Esophagus squamous epithelium (tissue), 5 donors: ENCODE results near the gene SPRR2D. TPM values are rescaled to one million over a fixed set of nuclear protein-coding genes. Genes with fewer than 3 reads are reported as not detected.
"Not testable (repeated sequence)": the region's sequence is repeated elsewhere in the genome, so short reads cannot be mapped to it uniquely, and the experiment has no call there.

Experiments used
- DNase-seq: peaks from one replicate; lab custom pipeline; 2025; lab: John Stamatoyannopoulos, UW
- H3K27ac ChIP-seq, 4 donors: fragments of 200-600 bp; sonication (generic); one replicate each; pipeline ENCODE4 v1.5.1; 2016 to 2019; ENCODE audit warnings: mild to moderate bottlenecking in 1 of 4
- H3K27me3 ChIP-seq, 4 donors: fragments of 200-600 bp; sonication (generic); 1 replicate in 3 of 4; 2 replicates in 1 of 4; pipeline versions ENCODE4 v1.5.1 to v1.6.0; 2017 to 2021; ENCODE audit warnings: antibody characterized with exemption in 1 of 4
- H3K36me3 ChIP-seq, 3 donors: fragments of 200-600 bp; sonication (generic); one replicate each; pipeline ENCODE4 v1.5.1; 2016 to 2019
- H3K4me1 ChIP-seq, 3 donors: fragments of 200-600 bp; sonication (generic); one replicate each; pipeline ENCODE4 v1.5.1; 2017 to 2019
- H3K4me3 ChIP-seq, 4 donors: fragments of 200-600 bp; sonication (generic); 1 replicate in 3 of 4; 2 replicates in 1 of 4; pipeline ENCODE4 v1.5.1; 2016 to 2019; ENCODE audit warnings: mild to moderate bottlenecking in 2 of 4, moderate library complexity in 1 of 4
- H3K9me3 ChIP-seq, 3 donors: fragments of 200-600 bp; sonication (generic); one replicate each; pipeline ENCODE4 v1.5.1; 2016 to 2019
- CTCF ChIP-seq, 6 experiments: fragments of 450-650 bp in 4 of 6; fragments of 200-600 bp in 2 of 6; sonication (generic) in 2 of 6; IDR thresholded peaks; one replicate each; pipeline ENCODE4 v1.5.1; 2016 to 2019; ENCODE audit warnings: antibody characterized with exemption in 6 of 6, mild to moderate bottlenecking in 4 of 6, moderate library complexity in 4 of 6
- POLR2A ChIP-seq, 4 donors: fragments of 450-650 bp; IDR thresholded peaks; one replicate each; pipeline ENCODE4 v1.6.1; 2017; ENCODE audit warnings: antibody characterized with exemption in 4 of 4, mild to moderate bottlenecking in 4 of 4, moderate library complexity in 3 of 4
- WGBS, 2 donors: methylation state at CpG; one replicate each; pipeline ENCODE4 v1.1.5; 2018; 5-methylcytosine and 5-hydroxymethylcytosine counted together
- intact Hi-C: fragments of 100-400 bp; cut with DNase I; formaldehyde crosslinking; loops from one replicate; pipeline ENCODE4 v1.15.0; 2022
- total RNA-seq, 4 donors: library from RNA; depleted of rRNA; stranded (reverse); fragments of >200 nt; gene quantifications; one replicate each; pipeline ENCODE4 v1.1.0, GENCODE V29; 2016
- donor health status: DM: yes; HTN: yes; CAD: no.

Gene SPRR2D
- total RNA-seq, 4 donors from 2014 or later: 8.2 to 1,680 (median 542) TPM

- peak overlapping the region in 1 of 4 donors; percentile 54 for H3K27ac ChIP-seq
- TF ChIP-seq CTCF (IDR thresholded peaks at IDR 0.05): peak in 1 of 6 experiments; percentile 37
- H3K9me3 ChIP-seq, DNase-seq, H3K36me3 ChIP-seq, H3K27me3 ChIP-seq, H3K4me1 ChIP-seq, intact Hi-C loops: not testable (repeated sequence)
- 41 to 42% methylated on average over 3 of the region's 3 CpGs for WGBS, 2 donors
- H3K4me3 ChIP-seq: peak overlapping the region in 1 of 4 donors; percentile 2
Measured at GRCh38 chr1:153056111-153056510, 15.2 kb upstream of the SPRR2D start.

GRCh38 chr1:153049211-153049610 lies 8.3 kb upstream of the SPRR2D start:
- 71 to 78% methylated on average over 1 to 2 of the region's 2 CpGs for WGBS, 2 donors

GRCh38 chr1:153035211-153035610 lies 5.7 kb downstream of the SPRR2D start:
- no peak overlapping the region for H3K4me3 ChIP-seq
- H3K36me3 ChIP-seq: no peaks in the 10 kb centered on the region
- H3K4me1 ChIP-seq: peaks cover 0 to 38% (median 4%) of the 10 kb centered on the region in 3 donors
- H3K9me3 ChIP-seq: no peaks in the 10 kb centered on the region
- intact Hi-C loops: no loop called here
- DNase-seq: no peak
- 42 to 57% methylated on average over 1 of the region's 1 CpG for WGBS, 2 donors
- H3K27ac ChIP-seq: no peak overlapping the region
- TF ChIP-seq CTCF (IDR thresholded peaks at IDR 0.05): no peak
- TF ChIP-seq POLR2A (IDR thresholded peaks at IDR 0.05): no peak
- H3K27me3 ChIP-seq: no peaks in the 10 kb centered on the region

More at GRCh38 chr1:153049211-153049610, 8.3 kb upstream of the SPRR2D start:
- DNase-seq: no peak
- Histone ChIP-seq H3K27ac (no peak overlapping the region), H3K27me3 (no peaks in the 10 kb centered on the region), H3K4me1 (no peaks in the 10 kb centered on the region), H3K9me3 (no peaks in the 10 kb centered on the region), H3K36me3 (no peaks in the 10 kb centered on the region), H3K4me3 (no peak overlapping the region)
- intact Hi-C loops: no loop called here
- TF ChIP-seq POLR2A (IDR thresholded peaks at IDR 0.05) (no peak), CTCF (IDR thresholded peaks at IDR 0.05) (no peak)

GRCh38 chr1:153032677-153033308 lies 8.1 kb downstream of the SPRR2D start:
- intact Hi-C loops: no loop called here
- H3K27ac ChIP-seq: peak overlapping the region; percentile 66 to 75 (median 69)
- no peaks in the 10 kb centered on the region for H3K27me3 ChIP-seq
- TF ChIP-seq POLR2A (IDR thresholded peaks at IDR 0.05): no peak
- TF ChIP-seq CTCF (IDR thresholded peaks at IDR 0.05): peak in 5 of 6 experiments; percentile 24 to 62 (median 45)
- H3K4me3 ChIP-seq: peak overlapping the region in 2 of 4 donors; percentile 24 to 41
- 18 to 53% methylated on average over 2 to 3 of the region's 3 CpGs for WGBS, 2 donors
- DNase-seq: no peak
- H3K36me3 ChIP-seq: no peaks in the 10 kb centered on the region
- H3K4me1 ChIP-seq: peaks cover 0 to 39% (median 4%) of the 10 kb centered on the region in 3 donors
- H3K9me3 ChIP-seq: no peaks in the 10 kb centered on the region

- TF ChIP-seq CTCF (IDR thresholded peaks at IDR 0.05): no peak
- TF ChIP-seq POLR2A (IDR thresholded peaks at IDR 0.05): no peak
- H3K4me1 ChIP-seq: peaks cover 0 to 39% (median 4%) of the 10 kb centered on the region in 3 donors
- no peaks in the 10 kb centered on the region for H3K27me3 ChIP-seq
- H3K4me3 ChIP-seq: peak overlapping the region in 3 of 4 donors; percentile 8 to 41 (median 24)
- no peaks in the 10 kb centered on the region for H3K9me3 ChIP-seq
- intact Hi-C loops: no loop called here
- no peak for DNase-seq
- no peaks in the 10 kb centered on the region for H3K36me3 ChIP-seq
- peak overlapping the region; percentile 55 to 67 (median 58) for H3K27ac ChIP-seq
Measured at GRCh38 chr1:153032073-153032472, 8.8 kb downstream of the SPRR2D start.
